Measurements from ENCODE around the gene CFD. TPM values are rescaled to one million over a fixed set of nuclear protein-coding genes. Genes with fewer than 3 reads are reported as not detected.

CFD gene
- polyA plus RNA-seq, 1 donor (not counting 4 experiments of a cell fraction or from before 2014, with no cell fraction given), result 0.47 TPM

DNA sequence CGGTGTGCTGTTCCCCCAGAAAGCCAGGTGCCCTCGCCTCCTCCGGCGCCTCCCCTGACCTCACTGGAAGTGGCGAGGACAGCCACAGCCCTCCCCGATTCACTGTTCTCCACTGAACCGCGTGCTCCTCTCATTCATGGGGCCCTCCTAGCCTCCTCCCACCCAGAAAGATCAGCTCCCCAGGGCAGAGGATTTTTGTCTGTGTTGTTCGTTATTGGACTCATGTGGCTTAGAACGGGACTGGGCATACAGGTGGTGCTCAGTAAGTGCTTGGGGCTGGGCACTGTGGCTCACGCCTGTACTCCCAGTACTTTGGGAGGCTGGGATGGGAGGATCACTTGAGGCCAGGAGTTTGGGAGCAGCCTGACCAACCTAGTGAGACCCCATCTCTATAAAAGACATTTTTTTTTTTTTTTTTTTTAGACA, 14.9 kb upstream of the CFD start:
- Histone ChIP-seq H3K9me1 (ENCODE audit: control insufficient read depth, extremely low read depth, insufficient read depth, low read length) (no peaks in the 10 kb centered on the region), H3K36me3 (ENCODE audit: control insufficient read depth in 2 of 2, extremely low read depth in 1 of 2, insufficient read depth in 2 of 2, low read length in 2 of 2) (no peaks in the 10 kb centered on the region), H3K79me2 (ENCODE audit: control insufficient read depth, insufficient read depth, low read length) (no peaks in the 10 kb centered on the region), H3K9ac (ENCODE audit: control insufficient read depth, extremely low read depth, insufficient read depth, low read length) (no peak overlapping the region), H4K20me1 (ENCODE audit: control insufficient read depth, extremely low read depth, insufficient read depth, low read length) (no peaks in the 10 kb centered on the region), H3K9me3 (ENCODE audit: control insufficient read depth, low read depth, low read length) (no peaks in the 10 kb centered on the region), H3K27me3 (ENCODE audit: control insufficient read depth, extremely low read depth, insufficient read depth, low read length) (peaks cover 41% of the 10 kb centered on the region), H3K4me2 (ENCODE audit: control insufficient read depth, extremely low read depth, insufficient read depth, low read depth, low read length) (no peak overlapping the region), H2AFZ (ENCODE audit: control insufficient read depth, low read length) (no peak overlapping the region), H3K4me3 (ENCODE audit: control insufficient read depth in 2 of 3, extremely low read depth in 1 of 3, insufficient read depth in 2 of 3, low read depth in 1 of 3, low read length in 3 of 3) (no peak overlapping the region), H3K27ac (ENCODE audit: control insufficient read depth, insufficient read depth, low read length) (no peak overlapping the region), H3K4me1 (ENCODE audit: control insufficient read depth, extremely low read depth, insufficient read depth, low read length) (no peaks in the 10 kb centered on the region)
- TF ChIP-seq EZH2 (IDR thresholded peaks at IDR 0.05; ENCODE audit: low read length), result no peak
- TF ChIP-seq, protein P1, sequence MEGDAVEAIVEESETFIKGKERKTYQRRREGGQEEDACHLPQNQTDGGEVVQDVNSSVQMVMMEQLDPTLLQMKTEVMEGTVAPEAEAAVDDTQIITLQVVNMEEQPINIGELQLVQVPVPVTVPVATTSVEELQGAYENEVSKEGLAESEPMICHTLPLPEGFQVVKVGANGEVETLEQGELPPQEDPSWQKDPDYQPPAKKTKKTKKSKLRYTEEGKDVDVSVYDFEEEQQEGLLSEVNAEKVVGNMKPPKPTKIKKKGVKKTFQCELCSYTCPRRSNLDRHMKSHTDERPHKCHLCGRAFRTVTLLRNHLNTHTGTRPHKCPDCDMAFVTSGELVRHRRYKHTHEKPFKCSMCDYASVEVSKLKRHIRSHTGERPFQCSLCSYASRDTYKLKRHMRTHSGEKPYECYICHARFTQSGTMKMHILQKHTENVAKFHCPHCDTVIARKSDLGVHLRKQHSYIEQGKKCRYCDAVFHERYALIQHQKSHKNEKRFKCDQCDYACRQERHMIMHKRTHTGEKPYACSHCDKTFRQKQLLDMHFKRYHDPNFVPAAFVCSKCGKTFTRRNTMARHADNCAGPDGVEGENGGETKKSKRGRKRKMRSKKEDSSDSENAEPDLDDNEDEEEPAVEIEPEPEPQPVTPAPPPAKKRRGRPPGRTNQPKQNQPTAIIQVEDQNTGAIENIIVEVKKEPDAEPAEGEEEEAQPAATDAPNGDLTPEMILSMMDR (optimal IDR thresholded peaks at IDR 0.05 in 1 of 3, IDR thresholded peaks at IDR 0.05 in 1 of 3, conservative IDR thresholded peaks at IDR 0.05 in 1 of 3; ENCODE audit: extremely low read depth in 1 of 3, insufficient read depth in 2 of 3, low read length in 3 of 3), result no peak
- dilution Hi-C loops (cut with MboI; ENCODE audit: extremely low pct_ligation_motif_present, low sequenced_read_pairs), result no loop called here
- FAIRE-seq, result no peak
- DNase-seq (ENCODE audit: low read depth, low spot score), result no peak

DNA sequence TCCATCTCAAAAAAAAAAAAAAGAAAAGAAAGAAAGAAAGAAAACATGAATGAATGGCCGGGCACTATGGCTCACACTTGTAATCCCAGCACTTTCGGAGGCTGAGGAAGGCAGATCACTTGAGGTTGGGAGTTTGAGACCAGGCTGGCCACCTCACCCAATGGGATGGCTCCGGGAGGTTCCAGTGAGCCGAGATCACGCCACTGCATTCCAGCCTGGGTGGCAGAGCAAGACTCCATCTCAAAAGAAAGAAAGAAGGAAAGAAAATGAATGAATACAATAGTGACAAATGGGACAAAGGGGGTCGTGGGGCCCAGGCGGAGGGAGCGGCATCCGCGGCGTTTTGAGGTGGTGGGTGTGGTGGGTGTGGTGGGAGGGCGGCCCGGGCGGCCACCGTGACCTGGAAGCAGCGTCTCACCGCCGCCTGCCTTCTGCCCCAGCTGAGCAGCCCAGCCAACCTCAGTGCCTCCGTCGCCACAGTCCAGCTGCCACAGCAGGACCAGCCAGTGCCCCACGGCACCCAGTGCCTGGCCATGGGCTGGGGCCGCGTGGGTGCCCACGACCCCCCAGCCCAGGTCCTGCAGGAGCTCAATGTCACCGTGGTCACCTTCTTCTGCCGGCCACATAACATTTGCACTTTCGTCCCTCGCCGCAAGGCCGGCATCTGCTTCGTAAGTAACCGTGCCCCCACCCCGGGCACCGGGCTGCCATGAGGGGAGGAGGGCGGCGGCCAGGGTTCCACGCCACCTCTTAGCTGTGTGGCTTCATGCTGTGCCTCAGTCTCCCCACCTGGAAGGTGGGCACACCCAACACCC, 13.6 kb upstream of the CFD start:
- FAIRE-seq, result no peak
- Histone ChIP-seq H3K4me1 (ENCODE audit: control insufficient read depth, extremely low read depth, insufficient read depth, low read length) (peaks cover 4% of the 10 kb centered on the region), H4K20me1 (ENCODE audit: control insufficient read depth, extremely low read depth, insufficient read depth, low read length) (peaks cover 4% of the 10 kb centered on the region), H3K9me1 (ENCODE audit: control insufficient read depth, extremely low read depth, insufficient read depth, low read length) (no peaks in the 10 kb centered on the region), H3K27me3 (ENCODE audit: control insufficient read depth, extremely low read depth, insufficient read depth, low read length) (peaks cover 48% of the 10 kb centered on the region), H2AFZ (ENCODE audit: control insufficient read depth, low read length) (no peak overlapping the region), H3K79me2 (ENCODE audit: control insufficient read depth, insufficient read depth, low read length) (no peaks in the 10 kb centered on the region), H3K9ac (ENCODE audit: control insufficient read depth, extremely low read depth, insufficient read depth, low read length) (no peak overlapping the region), H3K27ac (ENCODE audit: control insufficient read depth, insufficient read depth, low read length) (no peak overlapping the region), H3K36me3 (ENCODE audit: control insufficient read depth in 2 of 2, extremely low read depth in 1 of 2, insufficient read depth in 2 of 2, low read length in 2 of 2) (no peaks in the 10 kb centered on the region), H3K9me3 (ENCODE audit: control insufficient read depth, low read depth, low read length) (no peaks in the 10 kb centered on the region), H3K4me3 (ENCODE audit: control insufficient read depth in 2 of 3, extremely low read depth in 1 of 3, insufficient read depth in 2 of 3, low read depth in 1 of 3, low read length in 3 of 3) (no peak overlapping the region), H3K4me2 (ENCODE audit: control insufficient read depth, extremely low read depth, insufficient read depth, low read depth, low read length) (no peak overlapping the region)
- TF ChIP-seq EZH2 (IDR thresholded peaks at IDR 0.05; ENCODE audit: low read length), result no peak
- TF ChIP-seq, protein P1 (optimal IDR thresholded peaks at IDR 0.05 in 1 of 3, IDR thresholded peaks at IDR 0.05 in 1 of 3, conservative IDR thresholded peaks at IDR 0.05 in 1 of 3; ENCODE audit: extremely low read depth in 1 of 3, insufficient read depth in 2 of 3, low read length in 3 of 3), result no peak
- no peak for DNase-seq (ENCODE audit: low read depth, low spot score)
- dilution Hi-C loops (cut with MboI; ENCODE audit: extremely low pct_ligation_motif_present, low sequenced_read_pairs), result no loop called here
